ENCODE measurements around the gene WEE2. TPM values are rescaled to one million over a fixed set of nuclear protein-coding genes. Genes with fewer than 3 reads are reported as not detected.

Gene WEE2
- total RNA-seq, 1 donor from 2014 or later, result 0.36 TPM

GRCh38 chr7:141697211-141697871, 10.8 kb upstream of the WEE2 start:
- Mint-ChIP-seq H3K27ac (no peak overlapping the region), H3K4me3 (ENCODE audit: low read depth) (no peak overlapping the region), H3K36me3 (ENCODE audit: insufficient read depth) (no peaks in the 10 kb centered on the region), H3K27me3 (no peaks in the 10 kb centered on the region), H3K4me1 (ENCODE audit: low read depth) (peaks cover 24% of the 10 kb centered on the region), H3K9me3 (ENCODE audit: low read depth) (no peaks in the 10 kb centered on the region)
- TF ChIP-seq, protein P1, sequence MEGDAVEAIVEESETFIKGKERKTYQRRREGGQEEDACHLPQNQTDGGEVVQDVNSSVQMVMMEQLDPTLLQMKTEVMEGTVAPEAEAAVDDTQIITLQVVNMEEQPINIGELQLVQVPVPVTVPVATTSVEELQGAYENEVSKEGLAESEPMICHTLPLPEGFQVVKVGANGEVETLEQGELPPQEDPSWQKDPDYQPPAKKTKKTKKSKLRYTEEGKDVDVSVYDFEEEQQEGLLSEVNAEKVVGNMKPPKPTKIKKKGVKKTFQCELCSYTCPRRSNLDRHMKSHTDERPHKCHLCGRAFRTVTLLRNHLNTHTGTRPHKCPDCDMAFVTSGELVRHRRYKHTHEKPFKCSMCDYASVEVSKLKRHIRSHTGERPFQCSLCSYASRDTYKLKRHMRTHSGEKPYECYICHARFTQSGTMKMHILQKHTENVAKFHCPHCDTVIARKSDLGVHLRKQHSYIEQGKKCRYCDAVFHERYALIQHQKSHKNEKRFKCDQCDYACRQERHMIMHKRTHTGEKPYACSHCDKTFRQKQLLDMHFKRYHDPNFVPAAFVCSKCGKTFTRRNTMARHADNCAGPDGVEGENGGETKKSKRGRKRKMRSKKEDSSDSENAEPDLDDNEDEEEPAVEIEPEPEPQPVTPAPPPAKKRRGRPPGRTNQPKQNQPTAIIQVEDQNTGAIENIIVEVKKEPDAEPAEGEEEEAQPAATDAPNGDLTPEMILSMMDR (IDR thresholded peaks at IDR 0.05; ENCODE audit: unreplicated experiment), result no peak
- no peak for DNase-seq (ENCODE audit: low spot score, unreplicated experiment)

GRCh38 chr7:141698247-141699015, 9.7 kb upstream of the WEE2 start:
- no peaks in the 10 kb centered on the region for H3K9me3 Mint-ChIP-seq (ENCODE audit: low read depth)
- H3K27me3 Mint-ChIP-seq, result no peaks in the 10 kb centered on the region
- no peak for DNase-seq (ENCODE audit: low spot score, unreplicated experiment)
- H3K4me3 Mint-ChIP-seq (ENCODE audit: low read depth), result no peak overlapping the region
- H3K36me3 Mint-ChIP-seq (ENCODE audit: insufficient read depth), result no peaks in the 10 kb centered on the region
- H3K27ac Mint-ChIP-seq, result no peak overlapping the region
- TF ChIP-seq, protein P1 (IDR thresholded peaks at IDR 0.05; ENCODE audit: unreplicated experiment), result no peak
- H3K4me1 Mint-ChIP-seq (ENCODE audit: low read depth), result peaks cover 33% of the 10 kb centered on the region

- peak overlapping the region; percentile 29 for H3K27ac Mint-ChIP-seq
- no peaks in the 10 kb centered on the region for H3K27me3 Mint-ChIP-seq
- no peaks in the 10 kb centered on the region for H3K36me3 Mint-ChIP-seq (ENCODE audit: insufficient read depth)
- peaks cover 46% of the 10 kb centered on the region for H3K4me1 Mint-ChIP-seq (ENCODE audit: low read depth)
- peak overlapping the region; percentile 85 for H3K4me3 Mint-ChIP-seq (ENCODE audit: low read depth)
- TF ChIP-seq, protein P1 (IDR thresholded peaks at IDR 0.05; ENCODE audit: unreplicated experiment), result no peak
- DNase-seq (ENCODE audit: low spot score, unreplicated experiment), result no peak
- no peaks in the 10 kb centered on the region for H3K9me3 Mint-ChIP-seq (ENCODE audit: low read depth)
Observed at GRCh38 chr7:141699860-141700259, 8.3 kb upstream of the WEE2 start.

DNA sequence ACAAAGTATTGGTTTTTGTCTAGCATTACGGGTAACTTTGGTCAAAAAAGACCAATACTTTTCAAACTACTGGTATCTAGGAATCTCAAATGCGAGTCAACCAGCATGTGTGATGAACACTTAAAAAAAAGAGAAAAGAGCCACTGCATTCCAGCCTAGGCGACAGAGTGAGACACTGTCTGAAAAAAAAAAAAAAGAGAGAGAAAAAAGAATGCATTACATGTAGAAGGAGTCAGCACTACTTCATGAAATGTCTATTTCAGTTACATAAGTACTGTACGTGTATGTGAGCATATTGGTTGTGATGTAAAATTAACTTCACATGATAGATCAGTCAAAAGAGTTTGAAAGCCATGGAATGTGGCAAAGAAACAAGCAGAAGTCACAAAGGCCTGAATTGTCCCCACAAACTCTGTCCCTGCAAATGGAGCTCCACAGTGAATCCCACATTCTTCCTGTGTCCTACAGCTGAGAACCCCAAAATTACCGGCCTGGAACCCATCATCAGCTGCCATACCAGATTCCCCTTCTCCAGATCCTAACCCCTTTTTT, 7.8 kb upstream of the WEE2 start:
- H3K27me3 Mint-ChIP-seq, result no peaks in the 10 kb centered on the region
- TF ChIP-seq, protein P1 (IDR thresholded peaks at IDR 0.05; ENCODE audit: unreplicated experiment), result no peak
- no peak for DNase-seq (ENCODE audit: low spot score, unreplicated experiment)
- H3K4me1 Mint-ChIP-seq (ENCODE audit: low read depth), result peaks cover 50% of the 10 kb centered on the region
- H3K36me3 Mint-ChIP-seq (ENCODE audit: insufficient read depth), result no peaks in the 10 kb centered on the region
- peak overlapping the region; percentile 29 for H3K27ac Mint-ChIP-seq
- H3K9me3 Mint-ChIP-seq (ENCODE audit: low read depth), result no peaks in the 10 kb centered on the region
- peak overlapping the region; percentile 85 for H3K4me3 Mint-ChIP-seq (ENCODE audit: low read depth)

GRCh38 chr7:141700848-141701371, 7.2 kb upstream of the WEE2 start:
- H3K4me1 Mint-ChIP-seq (ENCODE audit: low read depth), result peaks cover 50% of the 10 kb centered on the region
- peak overlapping the region; percentile 85 for H3K4me3 Mint-ChIP-seq (ENCODE audit: low read depth)

More at GRCh38 chr7:141700848-141701371, 7.2 kb upstream of the WEE2 start:
- Mint-ChIP-seq H3K9me3 (ENCODE audit: low read depth) (no peaks in the 10 kb centered on the region), H3K27ac (peak overlapping the region; percentile 29), H3K27me3 (no peaks in the 10 kb centered on the region), H3K36me3 (ENCODE audit: insufficient read depth) (no peaks in the 10 kb centered on the region)
- no peak for DNase-seq (ENCODE audit: low spot score, unreplicated experiment)
- TF ChIP-seq, protein P1 (IDR thresholded peaks at IDR 0.05; ENCODE audit: unreplicated experiment), result no peak
